ENCODE measurements around the gene IGF1R. TPM values are rescaled to one million over a fixed set of nuclear protein-coding genes. Genes with fewer than 3 reads are reported as not detected.

Gene IGF1R
- total RNA-seq, result 12.6 and 90.9 TPM in 2 replicates

GRCh38 chr15:98647774-98648653 lies at the start of gene IGF1R:
IGF1R (plus strand) TSS chr15:98648539; CDS start chr15:98649582, 1,043 bp downstream.

